ENCODE results near the gene CAPZB.

DNA sequence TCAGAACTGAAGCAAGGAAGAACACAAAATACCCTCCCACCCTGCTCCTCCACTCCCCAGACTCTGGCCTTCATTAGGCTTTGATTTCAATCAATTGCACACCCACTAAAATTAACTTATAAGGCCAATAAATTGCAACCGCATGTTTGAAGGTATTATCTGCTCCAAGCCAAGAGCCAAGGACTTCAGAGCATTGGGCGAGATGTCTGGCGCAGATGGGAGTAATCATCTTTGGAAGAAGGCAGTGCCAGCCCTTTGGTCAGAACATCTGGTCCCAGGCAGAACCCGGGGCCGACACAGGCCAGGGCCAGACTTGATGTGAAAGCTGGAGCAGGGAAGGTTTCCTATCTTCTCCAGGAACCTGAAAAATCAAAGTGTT lies 113.2 kb downstream of the CAPZB start:
- TF ChIP-seq, protein P1, sequence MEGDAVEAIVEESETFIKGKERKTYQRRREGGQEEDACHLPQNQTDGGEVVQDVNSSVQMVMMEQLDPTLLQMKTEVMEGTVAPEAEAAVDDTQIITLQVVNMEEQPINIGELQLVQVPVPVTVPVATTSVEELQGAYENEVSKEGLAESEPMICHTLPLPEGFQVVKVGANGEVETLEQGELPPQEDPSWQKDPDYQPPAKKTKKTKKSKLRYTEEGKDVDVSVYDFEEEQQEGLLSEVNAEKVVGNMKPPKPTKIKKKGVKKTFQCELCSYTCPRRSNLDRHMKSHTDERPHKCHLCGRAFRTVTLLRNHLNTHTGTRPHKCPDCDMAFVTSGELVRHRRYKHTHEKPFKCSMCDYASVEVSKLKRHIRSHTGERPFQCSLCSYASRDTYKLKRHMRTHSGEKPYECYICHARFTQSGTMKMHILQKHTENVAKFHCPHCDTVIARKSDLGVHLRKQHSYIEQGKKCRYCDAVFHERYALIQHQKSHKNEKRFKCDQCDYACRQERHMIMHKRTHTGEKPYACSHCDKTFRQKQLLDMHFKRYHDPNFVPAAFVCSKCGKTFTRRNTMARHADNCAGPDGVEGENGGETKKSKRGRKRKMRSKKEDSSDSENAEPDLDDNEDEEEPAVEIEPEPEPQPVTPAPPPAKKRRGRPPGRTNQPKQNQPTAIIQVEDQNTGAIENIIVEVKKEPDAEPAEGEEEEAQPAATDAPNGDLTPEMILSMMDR (IDR thresholded peaks at IDR 0.05) = no peak
- TF ChIP-seq POLR2A (IDR thresholded peaks at IDR 0.05) (no peak), POLR2AphosphoS5 (IDR thresholded peaks at IDR 0.05) (no peak)

All from breast epithelium (tissue), 3 donors.